Stomach (tissue), 9 donors: ENCODE measurements around the gene PTGDS. TPM values are rescaled to one million over a fixed set of nuclear protein-coding genes. Genes with fewer than 3 reads are reported as not detected.

Source experiments
- DNase-seq, 2 donors: peaks; one replicate each; pipeline versions ENCODE4 v3.0.0 to v3.0.0-alpha.2; 2013 to 2019
- H3K27ac ChIP-seq, 5 donors: fragments of 200-600 bp in 4 of 5; sonication (generic) in 4 of 5; one replicate each; pipeline ENCODE4 v1.5.1; 2013 to 2019; ENCODE audit warnings: mild to moderate bottlenecking in 1 of 5, moderate library complexity in 1 of 5
- H3K27me3 ChIP-seq, 3 donors: fragments of 200-600 bp; sonication (generic); one replicate each; pipeline ENCODE4 v1.5.1; 2017 to 2019; ENCODE audit warnings: mixed run types in 1 of 3
- H3K36me3 ChIP-seq, 4 donors: fragments of 200-600 bp; sonication (generic); 1 replicate in 3 of 4; 2 replicates in 1 of 4; pipeline ENCODE4 v1.5.1; 2016 to 2019
- H3K4me1 ChIP-seq, 4 donors: fragments of 200-600 bp; sonication (generic); one replicate each; pipeline ENCODE4 v1.5.1; 2016 to 2019
- H3K4me3 ChIP-seq, 4 donors: fragments of 200-600 bp; sonication (generic) in 3 of 4; one replicate each; pipeline ENCODE4 v1.5.1; 2016 to 2019; ENCODE audit warnings: mild to moderate bottlenecking in 1 of 4
- H3K9me3 ChIP-seq, 4 donors: fragments of 200-600 bp; sonication (generic); one replicate each; pipeline ENCODE4 v1.5.1; 2016 to 2019
- EP300 ChIP-seq: sonication (generic); formaldehyde crosslinking; IDR thresholded peaks from one replicate; pipeline ENCODE4 v1.6.1; 2017; ENCODE audit warnings: antibody characterized with exemption
- POLR2A ChIP-seq, 4 donors: fragments of 450-650 bp; IDR thresholded peaks; one replicate each; pipeline ENCODE4 v1.6.1; 2016; ENCODE audit warnings: antibody characterized with exemption in 4 of 4, control low read depth in 2 of 4, mild to moderate bottlenecking in 1 of 4, moderate library complexity in 1 of 4
- POLR2AphosphoS5 ChIP-seq, 3 donors: sonication (generic); formaldehyde crosslinking; IDR thresholded peaks; one replicate each; pipeline ENCODE4 v1.6.1; 2016; ENCODE audit warnings: antibody characterized with exemption in 3 of 3
- WGBS, 5 donors: extraction: QIAGEN DNeasy Blood & Tissue Kit in 3 of 5; methylation state at CpG; one replicate each; pipeline versions ENCODE4 v1.1.5 to v1.1.7; 2013 to 2018; 5-methylcytosine and 5-hydroxymethylcytosine counted together
- intact Hi-C: fragments of 100-400 bp; cut with DNase I; formaldehyde crosslinking; loops from one replicate; pipeline ENCODE4 v1.15.1; 2023; ENCODE audit warnings: low total_unique reads
- polyA plus RNA-seq, 3 donors: library from polyadenylated mRNA; stranded (reverse); fragments of 200-250 nt; gene quantifications; one replicate each; pipeline ENCODE4 v1.2.3, GENCODE V29; 2013
- total RNA-seq, 5 donors: library from RNA; depleted of rRNA; stranded (reverse); fragments of >200 nt; gene quantifications; one replicate each; pipeline versions ENCODE4 v1.1.0 to v1.2.3, GENCODE V29; 2014 to 2016
- TF ChIP-seq, protein P1 (sequence below), 7 experiments: fragments of 450-650 bp in 4 of 7; fragments of 200-600 bp in 3 of 7; sonication (generic) in 3 of 7; IDR thresholded peaks; one replicate each; pipeline ENCODE4 v1.5.1; 2016 to 2019; ENCODE audit warnings: antibody characterized with exemption in 7 of 7, control low read depth in 2 of 7, mild to moderate bottlenecking in 1 of 7
- donor health status: healthy with polysubstance abuse.
- donor health status: Bipolar disorder and iron deficiency.
- donor health status: healthy.

The PTGDS gene
- total and polyA plus RNA-seq, 8 donors: 2.3 to 64.4 (median 30.6) TPM

DNA sequence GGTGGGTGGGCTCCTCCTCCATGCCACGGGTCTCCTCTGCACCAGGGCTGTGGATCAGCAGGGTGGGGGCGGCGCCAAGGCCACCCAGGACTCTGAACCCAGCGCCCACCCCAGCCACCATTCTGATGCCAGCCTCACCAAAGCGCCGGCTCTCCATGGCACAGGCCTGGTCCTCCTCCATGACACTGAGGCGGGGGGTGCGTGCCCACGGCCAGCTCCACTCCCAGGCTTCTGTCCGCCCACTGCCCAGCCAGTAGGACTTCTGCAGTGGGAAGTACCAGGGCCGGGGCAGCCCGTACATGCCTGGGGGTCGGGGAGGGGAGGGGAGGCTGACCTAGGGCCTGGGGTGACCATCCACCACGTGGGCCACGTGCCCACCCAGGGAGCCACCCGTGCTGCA lies 39.1 kb downstream of the PTGDS start:
- 87 to 95% (median 92%) methylated on average over 13 to 16 of the region's 16 CpGs for WGBS, 5 donors
- Histone ChIP-seq H3K27ac (no peak overlapping the region), H3K27me3 (no peaks in the 10 kb centered on the region), H3K36me3 (peaks cover 24 to 98% (median 88%) of the 10 kb centered on the region in 4 donors), H3K9me3 (no peaks in the 10 kb centered on the region), H3K4me3 (no peak overlapping the region), H3K4me1 (no peaks in the 10 kb centered on the region)
- no peak for DNase-seq
- intact Hi-C loops: no loop called here
- TF ChIP-seq EP300 (no peak), POLR2A (IDR thresholded peaks at IDR 0.05) (no peak), POLR2AphosphoS5 (IDR thresholded peaks at IDR 0.05) (no peak)
- TF ChIP-seq, protein P1, sequence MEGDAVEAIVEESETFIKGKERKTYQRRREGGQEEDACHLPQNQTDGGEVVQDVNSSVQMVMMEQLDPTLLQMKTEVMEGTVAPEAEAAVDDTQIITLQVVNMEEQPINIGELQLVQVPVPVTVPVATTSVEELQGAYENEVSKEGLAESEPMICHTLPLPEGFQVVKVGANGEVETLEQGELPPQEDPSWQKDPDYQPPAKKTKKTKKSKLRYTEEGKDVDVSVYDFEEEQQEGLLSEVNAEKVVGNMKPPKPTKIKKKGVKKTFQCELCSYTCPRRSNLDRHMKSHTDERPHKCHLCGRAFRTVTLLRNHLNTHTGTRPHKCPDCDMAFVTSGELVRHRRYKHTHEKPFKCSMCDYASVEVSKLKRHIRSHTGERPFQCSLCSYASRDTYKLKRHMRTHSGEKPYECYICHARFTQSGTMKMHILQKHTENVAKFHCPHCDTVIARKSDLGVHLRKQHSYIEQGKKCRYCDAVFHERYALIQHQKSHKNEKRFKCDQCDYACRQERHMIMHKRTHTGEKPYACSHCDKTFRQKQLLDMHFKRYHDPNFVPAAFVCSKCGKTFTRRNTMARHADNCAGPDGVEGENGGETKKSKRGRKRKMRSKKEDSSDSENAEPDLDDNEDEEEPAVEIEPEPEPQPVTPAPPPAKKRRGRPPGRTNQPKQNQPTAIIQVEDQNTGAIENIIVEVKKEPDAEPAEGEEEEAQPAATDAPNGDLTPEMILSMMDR (IDR thresholded peaks at IDR 0.05): no peak

DNA sequence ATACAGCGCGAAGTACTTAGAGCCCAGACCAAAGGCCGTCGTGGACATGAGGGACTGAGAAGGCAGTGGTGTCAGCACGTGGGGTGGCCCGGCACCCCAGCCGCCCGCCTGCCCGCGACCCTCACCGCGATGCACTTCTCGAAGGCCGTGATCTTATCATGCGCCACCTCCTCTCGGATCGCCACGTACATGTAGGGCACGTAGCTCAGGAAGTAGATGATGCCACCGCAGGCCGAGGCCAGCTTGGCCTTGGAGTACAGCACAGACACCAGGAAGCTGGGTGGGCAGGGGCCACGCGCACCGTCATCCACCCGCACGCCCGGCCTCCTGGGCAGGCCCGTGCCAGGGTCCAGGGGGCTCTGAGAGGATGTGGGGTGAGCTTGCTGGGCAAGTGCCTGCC lies 39.8 kb downstream of the PTGDS start:
- WGBS, 5 donors: 97 to 99% (median 98%) methylated on average over 27 to 28 of the region's 28 CpGs
- Histone ChIP-seq H3K4me3 (no peak overlapping the region), H3K27me3 (no peaks in the 10 kb centered on the region), H3K27ac (no peak overlapping the region), H3K9me3 (no peaks in the 10 kb centered on the region), H3K36me3 (peaks cover 24 to 92% (median 81%) of the 10 kb centered on the region in 4 donors), H3K4me1 (peaks cover 0 to 1% (median under 1%) of the 10 kb centered on the region in 4 donors)
- intact Hi-C loops: no loop called here
- TF ChIP-seq EP300 (no peak), POLR2AphosphoS5 (IDR thresholded peaks at IDR 0.05) (no peak), POLR2A (IDR thresholded peaks at IDR 0.05) (no peak)
- TF ChIP-seq, protein P1 (IDR thresholded peaks at IDR 0.05): no peak
- no peak for DNase-seq

DNA sequence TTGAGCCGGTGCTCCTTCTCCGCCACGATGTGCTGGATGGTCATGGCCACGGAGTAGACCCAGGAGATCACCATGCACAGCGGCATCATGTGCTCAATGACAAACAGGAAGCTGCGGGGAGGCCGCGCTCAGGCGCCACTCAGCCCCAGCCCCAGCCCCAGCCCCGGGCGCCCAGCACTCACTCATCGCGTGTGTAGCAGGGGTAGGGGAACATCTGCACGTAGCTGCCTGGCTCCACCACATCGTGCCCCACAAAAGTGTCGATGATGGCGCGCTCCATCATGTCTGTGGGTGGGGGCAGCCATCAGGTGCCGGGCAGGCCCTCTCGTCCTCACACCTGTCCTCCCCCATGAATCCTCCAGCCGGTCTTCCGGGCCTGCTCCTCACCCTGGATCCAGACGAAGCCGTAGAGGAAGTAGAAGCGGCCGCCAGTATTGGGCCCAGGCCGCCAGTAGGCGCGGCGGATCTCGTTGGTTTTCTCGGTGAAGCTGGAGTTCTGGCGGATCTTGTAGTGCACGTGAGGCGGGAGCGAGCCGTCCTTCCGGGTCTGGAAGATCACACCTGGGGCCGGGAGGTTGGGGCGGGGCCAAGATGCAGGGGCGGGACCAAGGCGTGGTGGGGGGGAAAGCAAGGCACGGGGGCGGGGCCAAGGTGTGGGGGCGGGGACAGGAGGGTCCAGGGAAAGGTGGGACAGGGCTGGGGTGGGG lies 40.6 kb downstream of the PTGDS start:
- peaks cover 0 to 8% (median 4%) of the 10 kb centered on the region in 4 donors for H3K4me1 ChIP-seq
- peaks cover 24 to 84% (median 73%) of the 10 kb centered on the region in 4 donors for H3K36me3 ChIP-seq
- no peak overlapping the region for H3K4me3 ChIP-seq
- 88 to 95% (median 92%) methylated on average over 20 to 45 of the region's 45 CpGs for WGBS, 5 donors
- H3K27me3 ChIP-seq: no peaks in the 10 kb centered on the region
- H3K9me3 ChIP-seq: no peaks in the 10 kb centered on the region
- intact Hi-C loops: no loop called here
- no peak for DNase-seq
- H3K27ac ChIP-seq: no peak overlapping the region
- TF ChIP-seq EP300 (no peak), POLR2A (IDR thresholded peaks at IDR 0.05) (no peak), POLR2AphosphoS5 (IDR thresholded peaks at IDR 0.05) (no peak)
- TF ChIP-seq, protein P1 (IDR thresholded peaks at IDR 0.05): no peak

DNA sequence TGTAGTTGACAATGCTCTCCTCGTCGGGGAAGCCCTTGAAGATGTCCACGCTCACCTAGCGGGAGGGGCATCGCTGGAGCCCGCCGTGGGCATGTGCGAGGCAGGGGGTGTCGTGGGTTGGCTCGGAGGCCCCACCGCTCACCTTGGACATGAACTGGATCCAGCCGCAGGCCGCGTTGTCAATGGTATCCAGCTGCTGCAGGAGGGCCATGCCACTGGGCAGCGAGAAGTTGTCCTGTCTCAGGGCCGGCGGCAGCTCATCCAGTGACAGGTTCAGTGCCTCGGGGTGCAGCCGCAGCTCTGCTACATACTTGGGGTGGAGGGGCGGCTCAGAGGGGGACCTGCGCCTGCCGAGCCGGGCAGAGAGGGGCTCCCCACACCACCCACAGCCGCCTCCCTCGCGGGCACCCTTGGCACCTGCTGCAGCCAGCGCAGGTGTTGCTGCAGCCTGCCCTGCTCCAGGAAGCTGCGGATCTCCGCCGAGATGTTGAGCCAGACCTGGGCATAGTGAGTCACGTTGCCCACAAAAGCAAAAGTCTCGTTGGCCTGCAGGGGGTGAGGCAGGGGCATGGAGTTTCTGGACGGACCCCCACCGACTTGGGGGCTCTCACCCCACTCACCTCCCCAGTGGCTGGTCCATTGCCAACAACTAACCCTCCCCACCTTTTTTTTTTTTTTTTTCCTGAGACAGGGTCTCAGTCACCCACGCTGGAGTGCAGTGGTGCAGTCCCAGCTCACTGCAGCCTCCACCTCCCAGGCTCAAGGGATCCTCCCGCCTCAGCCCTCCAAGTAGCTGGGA lies 41.7 kb downstream of the PTGDS start:
- WGBS, 5 donors: 90 to 94% (median 93%) methylated on average over 33 to 36 of the region's 36 CpGs
- peaks cover 0 to 18% (median 9%) of the 10 kb centered on the region in 4 donors for H3K4me1 ChIP-seq
- H3K36me3 ChIP-seq: peaks cover 23 to 73% (median 63%) of the 10 kb centered on the region in 4 donors
- no peaks in the 10 kb centered on the region for H3K9me3 ChIP-seq
- DNase-seq: no peak
- no peak overlapping the region for H3K4me3 ChIP-seq
- H3K27me3 ChIP-seq: no peaks in the 10 kb centered on the region
- no peak overlapping the region for H3K27ac ChIP-seq
- intact Hi-C loops: no loop called here
- TF ChIP-seq, protein P1 (IDR thresholded peaks at IDR 0.05): no peak
- TF ChIP-seq POLR2A (IDR thresholded peaks at IDR 0.05) (no peak), POLR2AphosphoS5 (IDR thresholded peaks at IDR 0.05) (no peak), EP300 (no peak)
